ENCODE measurements around the gene RBM48. TPM values are rescaled to one million over a fixed set of nuclear protein-coding genes. Genes with fewer than 3 reads are reported as not detected.

Gene RBM48
- total and polyA plus RNA-seq, 9 of the 15 experiments (the other 6 are each of a cell fraction or from before 2014, with no cell fraction given): 9.9 to 35.1 (median 16.3) TPM

DNA sequence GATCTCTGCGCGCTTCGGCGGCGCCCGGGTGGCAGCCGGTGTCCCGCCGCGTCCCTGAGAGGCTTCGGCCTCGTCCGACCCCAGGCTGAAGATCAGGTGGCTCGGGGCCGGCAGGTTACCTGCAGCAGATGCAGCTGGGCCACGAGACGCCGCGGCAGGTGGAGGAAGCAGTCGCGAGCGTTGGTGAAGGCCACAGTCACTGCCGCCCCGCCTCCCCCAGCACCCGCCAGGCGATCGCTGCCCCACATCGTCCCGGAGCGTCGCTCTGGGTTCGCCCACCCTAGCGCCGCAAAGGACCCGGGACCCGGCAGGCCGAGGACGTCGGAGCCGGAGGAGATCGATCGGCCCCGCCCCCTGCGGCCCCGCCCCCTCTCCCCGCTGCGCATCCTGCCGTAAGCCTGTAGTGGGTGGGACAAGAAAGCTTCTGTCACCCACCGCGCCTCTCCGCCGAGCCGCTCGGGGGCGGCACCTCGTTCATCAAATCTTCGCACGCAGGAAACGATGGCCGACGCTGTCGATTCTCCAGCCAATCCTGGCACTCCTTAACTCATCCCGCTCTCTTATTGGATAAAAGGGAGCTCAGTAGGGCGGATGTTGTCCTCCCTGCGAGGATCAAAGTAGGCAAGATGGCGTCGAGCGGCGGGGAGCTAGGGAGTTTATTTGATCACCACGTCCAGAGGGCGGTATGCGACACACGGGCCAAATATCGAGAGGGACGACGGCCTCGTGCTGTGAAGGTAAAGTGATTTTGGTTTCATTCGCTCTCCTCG is at the start of gene RBM48, which contains the start of gene PEX1 (continued):
- no peak for TF ChIP-seq SAFB2 (IDR thresholded peaks at IDR 0.05; ENCODE audit: borderline replicate concordance, low read depth, low read length, severe bottlenecking)
- 0 out of 2 replicates have a peak, but pooled peaks have one; percentile 34 for TF ChIP-seq E2F3 (CRISPR knock-in tag; IDR thresholded peaks at IDR 0.05)
- TF ChIP-seq BCOR (IDR thresholded peaks at IDR 0.05): no peak; the same call in 1 of the 2 replicates
- TF ChIP-seq ZNF224 (CRISPR knock-in tag; IDR thresholded peaks at IDR 0.05): no peak
- no peak for TF ChIP-seq SNRNP70 (optimal IDR thresholded peaks at IDR 0.05; ENCODE audit: low read depth, low read length)
- no peak for TF ChIP-seq MED1 (CRISPR knock-in tag; IDR thresholded peaks at IDR 0.05; ENCODE audit: borderline replicate concordance)
- no peak for TF ChIP-seq ZNF589 (CRISPR knock-in tag; IDR thresholded peaks at IDR 0.05; ENCODE audit: low read depth)
- peak; percentile 97 for TF ChIP-seq MBD2 (IDR thresholded peaks at IDR 0.05; ENCODE audit: borderline replicate concordance, low read depth)
- peak in 1 of 2 experiments; percentile 78; a peak in 2 of 4 replicates for TF ChIP-seq TBL1XR1 (IDR thresholded peaks at IDR 0.05; ENCODE audit: low read length in 2 of 2)
- TF ChIP-seq, protein P1, sequence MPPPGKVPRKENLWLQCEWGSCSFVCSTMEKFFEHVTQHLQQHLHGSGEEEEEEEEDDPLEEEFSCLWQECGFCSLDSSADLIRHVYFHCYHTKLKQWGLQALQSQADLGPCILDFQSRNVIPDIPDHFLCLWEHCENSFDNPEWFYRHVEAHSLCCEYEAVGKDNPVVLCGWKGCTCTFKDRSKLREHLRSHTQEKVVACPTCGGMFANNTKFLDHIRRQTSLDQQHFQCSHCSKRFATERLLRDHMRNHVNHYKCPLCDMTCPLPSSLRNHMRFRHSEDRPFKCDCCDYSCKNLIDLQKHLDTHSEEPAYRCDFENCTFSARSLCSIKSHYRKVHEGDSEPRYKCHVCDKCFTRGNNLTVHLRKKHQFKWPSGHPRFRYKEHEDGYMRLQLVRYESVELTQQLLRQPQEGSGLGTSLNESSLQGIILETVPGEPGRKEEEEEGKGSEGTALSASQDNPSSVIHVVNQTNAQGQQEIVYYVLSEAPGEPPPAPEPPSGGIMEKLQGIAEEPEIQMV (tag; conservative IDR thresholded peaks at IDR 0.05; ENCODE audit: low read depth): no peak
- TF ChIP-seq, protein P2, sequence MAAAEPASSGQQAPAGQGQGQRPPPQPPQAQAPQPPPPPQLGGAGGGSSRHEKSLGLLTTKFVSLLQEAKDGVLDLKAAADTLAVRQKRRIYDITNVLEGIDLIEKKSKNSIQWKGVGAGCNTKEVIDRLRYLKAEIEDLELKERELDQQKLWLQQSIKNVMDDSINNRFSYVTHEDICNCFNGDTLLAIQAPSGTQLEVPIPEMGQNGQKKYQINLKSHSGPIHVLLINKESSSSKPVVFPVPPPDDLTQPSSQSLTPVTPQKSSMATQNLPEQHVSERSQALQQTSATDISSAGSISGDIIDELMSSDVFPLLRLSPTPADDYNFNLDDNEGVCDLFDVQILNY (CRISPR knock-in tag; IDR thresholded peaks at IDR 0.05): 0 out of 2 replicates have a peak, but pooled peaks have one; percentile 14
- peak; percentile 48; the same call in 1 of the 2 replicates for TF ChIP-seq STAT5A (IDR thresholded peaks at IDR 0.05; ENCODE audit: borderline replicate concordance, low read length)
- TF ChIP-seq, protein P3, sequence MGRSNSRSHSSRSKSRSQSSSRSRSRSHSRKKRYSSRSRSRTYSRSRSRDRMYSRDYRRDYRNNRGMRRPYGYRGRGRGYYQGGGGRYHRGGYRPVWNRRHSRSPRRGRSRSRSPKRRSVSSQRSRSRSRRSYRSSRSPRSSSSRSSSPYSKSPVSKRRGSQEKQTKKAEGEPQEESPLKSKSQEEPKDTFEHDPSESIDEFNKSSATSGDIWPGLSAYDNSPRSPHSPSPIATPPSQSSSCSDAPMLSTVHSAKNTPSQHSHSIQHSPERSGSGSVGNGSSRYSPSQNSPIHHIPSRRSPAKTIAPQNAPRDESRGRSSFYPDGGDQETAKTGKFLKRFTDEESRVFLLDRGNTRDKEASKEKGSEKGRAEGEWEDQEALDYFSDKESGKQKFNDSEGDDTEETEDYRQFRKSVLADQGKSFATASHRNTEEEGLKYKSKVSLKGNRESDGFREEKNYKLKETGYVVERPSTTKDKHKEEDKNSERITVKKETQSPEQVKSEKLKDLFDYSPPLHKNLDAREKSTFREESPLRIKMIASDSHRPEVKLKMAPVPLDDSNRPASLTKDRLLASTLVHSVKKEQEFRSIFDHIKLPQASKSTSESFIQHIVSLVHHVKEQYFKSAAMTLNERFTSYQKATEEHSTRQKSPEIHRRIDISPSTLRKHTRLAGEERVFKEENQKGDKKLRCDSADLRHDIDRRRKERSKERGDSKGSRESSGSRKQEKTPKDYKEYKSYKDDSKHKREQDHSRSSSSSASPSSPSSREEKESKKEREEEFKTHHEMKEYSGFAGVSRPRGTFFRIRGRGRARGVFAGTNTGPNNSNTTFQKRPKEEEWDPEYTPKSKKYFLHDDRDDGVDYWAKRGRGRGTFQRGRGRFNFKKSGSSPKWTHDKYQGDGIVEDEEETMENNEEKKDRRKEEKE (IDR thresholded peaks at IDR 0.05; ENCODE audit: borderline replicate concordance in 1 of 2, control insufficient read depth in 1 of 2, low read depth in 2 of 2, low read length in 1 of 2): 0 out of 4 replicates have a peak, but pooled peaks of 1 of the 2 experiments have one; percentile 83
- TF ChIP-seq STAT5B (CRISPR knock-in tag; IDR thresholded peaks at IDR 0.05): no peak
- no peak for TF ChIP-seq GATAD2A (IDR thresholded peaks at IDR 0.05)
- TF ChIP-seq KAT7 (CRISPR knock-in tag; IDR thresholded peaks at IDR 0.05; ENCODE audit: borderline replicate concordance): peak; percentile 54; the same call in 1 of the 2 replicates
- no peak for TF ChIP-seq POLR3A (IDR thresholded peaks at IDR 0.05; ENCODE audit: borderline replicate concordance, extremely low read depth, insufficient read depth, insufficient read length)
- TF ChIP-seq, protein P4, sequence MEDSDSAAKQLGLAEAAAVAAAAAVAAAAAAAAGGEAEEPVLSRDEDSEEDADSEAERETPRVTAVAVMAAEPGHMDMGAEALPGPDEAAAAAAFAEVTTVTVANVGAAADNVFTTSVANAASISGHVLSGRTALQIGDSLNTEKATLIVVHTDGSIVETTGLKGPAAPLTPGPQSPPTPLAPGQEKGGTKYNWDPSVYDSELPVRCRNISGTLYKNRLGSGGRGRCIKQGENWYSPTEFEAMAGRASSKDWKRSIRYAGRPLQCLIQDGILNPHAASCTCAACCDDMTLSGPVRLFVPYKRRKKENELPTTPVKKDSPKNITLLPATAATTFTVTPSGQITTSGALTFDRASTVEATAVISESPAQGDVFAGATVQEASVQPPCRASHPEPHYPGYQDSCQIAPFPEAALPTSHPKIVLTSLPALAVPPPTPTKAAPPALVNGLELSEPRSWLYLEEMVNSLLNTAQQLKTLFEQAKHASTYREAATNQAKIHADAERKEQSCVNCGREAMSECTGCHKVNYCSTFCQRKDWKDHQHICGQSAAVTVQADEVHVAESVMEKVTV (CRISPR knock-in tag; IDR thresholded peaks at IDR 0.05): no peak
